ENCODE measurements around the gene GINS3.

The GINS3 gene

GRCh38 chr16:58366247-58367031 lies 25.8 kb upstream of the GINS3 start:
- Histone ChIP-seq H3K36me3 (ENCODE audit: control insufficient read depth, insufficient read depth, low read length, severe bottlenecking) (no peaks in the 10 kb centered on the region), H3K27me3 (replicated peaks; ENCODE audit: control insufficient read depth, insufficient read depth, low read length) (peaks cover 4% of the 10 kb centered on the region), H3K4me3 (ENCODE audit: low read length) (no peak overlapping the region), H3K9me3 (ENCODE audit: control insufficient read depth, low read length) (peaks cover under 1% of the 10 kb centered on the region), H3K9ac (ENCODE audit: low read length) (no peak overlapping the region), H3K4me1 (ENCODE audit: control insufficient read depth, insufficient read depth, low read length) (peaks cover 3% of the 10 kb centered on the region)
- no peak for DNase-seq (ENCODE audit: low read depth)

GRCh38 chr16:58367252-58367651 lies 25.0 kb upstream of the GINS3 start:
- Histone ChIP-seq H3K4me1 (ENCODE audit: control insufficient read depth, insufficient read depth, low read length) (peaks cover 2% of the 10 kb centered on the region), H3K4me3 (ENCODE audit: low read length) (no peak overlapping the region), H3K9me3 (ENCODE audit: control insufficient read depth, low read length) (peaks cover 8% of the 10 kb centered on the region), H3K36me3 (ENCODE audit: control insufficient read depth, insufficient read depth, low read length, severe bottlenecking) (no peaks in the 10 kb centered on the region), H3K9ac (ENCODE audit: low read length) (no peak overlapping the region), H3K27me3 (replicated peaks; ENCODE audit: control insufficient read depth, insufficient read depth, low read length) (peaks cover 4% of the 10 kb centered on the region)
- DNase-seq (ENCODE audit: low read depth), result no peak

- Histone ChIP-seq H3K9me3 (ENCODE audit: control insufficient read depth, low read length) (peaks cover 8% of the 10 kb centered on the region), H3K4me1 (ENCODE audit: control insufficient read depth, insufficient read depth, low read length) (no peaks in the 10 kb centered on the region), H3K4me3 (ENCODE audit: low read length) (no peak overlapping the region), H3K36me3 (ENCODE audit: control insufficient read depth, insufficient read depth, low read length, severe bottlenecking) (no peaks in the 10 kb centered on the region), H3K9ac (ENCODE audit: low read length) (no peak overlapping the region), H3K27me3 (replicated peaks; ENCODE audit: control insufficient read depth, insufficient read depth, low read length) (peaks cover 4% of the 10 kb centered on the region)
- DNase-seq (ENCODE audit: low read depth), result no peak
Observed at GRCh38 chr16:58371841-58372240, 20.4 kb upstream of the GINS3 start.

GRCh38 chr16:58375386-58375785 lies 16.9 kb upstream of the GINS3 start:
- no peaks in the 10 kb centered on the region for H3K36me3 ChIP-seq (ENCODE audit: control insufficient read depth, insufficient read depth, low read length, severe bottlenecking)

GRCh38 chr16:58377932-58378331 lies 14.3 kb upstream of the GINS3 start:
- peak; percentile 15 for DNase-seq (ENCODE audit: low read depth)
- H3K9ac ChIP-seq (ENCODE audit: low read length), result no peak overlapping the region
- H3K36me3 ChIP-seq (ENCODE audit: control insufficient read depth, insufficient read depth, low read length, severe bottlenecking), result no peaks in the 10 kb centered on the region
- no peaks in the 10 kb centered on the region for H3K27me3 ChIP-seq (replicated peaks; ENCODE audit: control insufficient read depth, insufficient read depth, low read length)
- no peaks in the 10 kb centered on the region for H3K9me3 ChIP-seq (ENCODE audit: control insufficient read depth, low read length)
- H3K4me3 ChIP-seq (ENCODE audit: low read length), result no peak overlapping the region
- peaks cover 3% of the 10 kb centered on the region for H3K4me1 ChIP-seq (ENCODE audit: control insufficient read depth, insufficient read depth, low read length)

More at GRCh38 chr16:58375386-58375785, 16.9 kb upstream of the GINS3 start:
- Histone ChIP-seq H3K9ac (ENCODE audit: low read length) (no peak overlapping the region), H3K9me3 (ENCODE audit: control insufficient read depth, low read length) (peaks cover 8% of the 10 kb centered on the region), H3K27me3 (replicated peaks; ENCODE audit: control insufficient read depth, insufficient read depth, low read length) (no peaks in the 10 kb centered on the region), H3K4me1 (ENCODE audit: control insufficient read depth, insufficient read depth, low read length) (peaks cover 3% of the 10 kb centered on the region), H3K4me3 (ENCODE audit: low read length) (no peak overlapping the region)
- no peak for DNase-seq (ENCODE audit: low read depth)

GRCh38 chr16:58378401-58378800 lies 13.9 kb upstream of the GINS3 start:
- Histone ChIP-seq H3K9ac (ENCODE audit: low read length) (no peak overlapping the region), H3K36me3 (ENCODE audit: control insufficient read depth, insufficient read depth, low read length, severe bottlenecking) (no peaks in the 10 kb centered on the region), H3K4me1 (ENCODE audit: control insufficient read depth, insufficient read depth, low read length) (peaks cover 3% of the 10 kb centered on the region), H3K9me3 (ENCODE audit: control insufficient read depth, low read length) (no peaks in the 10 kb centered on the region), H3K27me3 (replicated peaks; ENCODE audit: control insufficient read depth, insufficient read depth, low read length) (no peaks in the 10 kb centered on the region), H3K4me3 (ENCODE audit: low read length) (no peak overlapping the region)
- no peak for DNase-seq (ENCODE audit: low read depth)

- Histone ChIP-seq H3K27me3 (replicated peaks; ENCODE audit: control insufficient read depth, insufficient read depth, low read length) (no peaks in the 10 kb centered on the region), H3K4me3 (ENCODE audit: low read length) (no peak overlapping the region), H3K9ac (ENCODE audit: low read length) (no peak overlapping the region), H3K36me3 (ENCODE audit: control insufficient read depth, insufficient read depth, low read length, severe bottlenecking) (no peaks in the 10 kb centered on the region), H3K4me1 (ENCODE audit: control insufficient read depth, insufficient read depth, low read length) (peaks cover 3% of the 10 kb centered on the region), H3K9me3 (ENCODE audit: control insufficient read depth, low read length) (no peaks in the 10 kb centered on the region)
- DNase-seq (ENCODE audit: low read depth), result no peak
Observed at GRCh38 chr16:58379736-58380135, 12.5 kb upstream of the GINS3 start.

GRCh38 chr16:58381661-58382060 lies 10.6 kb upstream of the GINS3 start:
- H3K4me1 ChIP-seq (ENCODE audit: control insufficient read depth, insufficient read depth, low read length), result peaks cover 3% of the 10 kb centered on the region

GRCh38 chr16:58384437-58385055 lies 7.7 kb upstream of the GINS3 start:
- H3K36me3 ChIP-seq (ENCODE audit: control insufficient read depth, insufficient read depth, low read length, severe bottlenecking), result no peaks in the 10 kb centered on the region
- H3K4me1 ChIP-seq (ENCODE audit: control insufficient read depth, insufficient read depth, low read length), result no peaks in the 10 kb centered on the region
- DNase-seq (ENCODE audit: low read depth), result no peak
- H3K9ac ChIP-seq (ENCODE audit: low read length), result no peak overlapping the region
- no peaks in the 10 kb centered on the region for H3K9me3 ChIP-seq (ENCODE audit: control insufficient read depth, low read length)
- no peaks in the 10 kb centered on the region for H3K27me3 ChIP-seq (replicated peaks; ENCODE audit: control insufficient read depth, insufficient read depth, low read length)
- H3K4me3 ChIP-seq (ENCODE audit: low read length), result no peak overlapping the region

More at GRCh38 chr16:58381661-58382060, 10.6 kb upstream of the GINS3 start:
- Histone ChIP-seq H3K9ac (ENCODE audit: low read length) (no peak overlapping the region), H3K27me3 (replicated peaks; ENCODE audit: control insufficient read depth, insufficient read depth, low read length) (no peaks in the 10 kb centered on the region), H3K9me3 (ENCODE audit: control insufficient read depth, low read length) (no peaks in the 10 kb centered on the region), H3K4me3 (ENCODE audit: low read length) (no peak overlapping the region), H3K36me3 (ENCODE audit: control insufficient read depth, insufficient read depth, low read length, severe bottlenecking) (no peaks in the 10 kb centered on the region)
- DNase-seq (ENCODE audit: low read depth), result no peak

- Histone ChIP-seq H3K4me1 (ENCODE audit: control insufficient read depth, insufficient read depth, low read length) (no peaks in the 10 kb centered on the region), H3K27me3 (replicated peaks; ENCODE audit: control insufficient read depth, insufficient read depth, low read length) (no peaks in the 10 kb centered on the region), H3K9ac (ENCODE audit: low read length) (no peak overlapping the region), H3K4me3 (ENCODE audit: low read length) (no peak overlapping the region), H3K9me3 (ENCODE audit: control insufficient read depth, low read length) (no peaks in the 10 kb centered on the region), H3K36me3 (ENCODE audit: control insufficient read depth, insufficient read depth, low read length, severe bottlenecking) (no peaks in the 10 kb centered on the region)
- no peak for DNase-seq (ENCODE audit: low read depth)
Observed at GRCh38 chr16:58385218-58385773, 7.0 kb upstream of the GINS3 start.

GRCh38 chr16:58389724-58390123 lies 2.5 kb upstream of the GINS3 start:
- Histone ChIP-seq H3K4me3 (ENCODE audit: low read length) (no peak overlapping the region), H3K27me3 (replicated peaks; ENCODE audit: control insufficient read depth, insufficient read depth, low read length) (no peaks in the 10 kb centered on the region), H3K9ac (ENCODE audit: low read length) (no peak overlapping the region), H3K9me3 (ENCODE audit: control insufficient read depth, low read length) (no peaks in the 10 kb centered on the region), H3K36me3 (ENCODE audit: control insufficient read depth, insufficient read depth, low read length, severe bottlenecking) (no peaks in the 10 kb centered on the region), H3K4me1 (ENCODE audit: control insufficient read depth, insufficient read depth, low read length) (peaks cover 5% of the 10 kb centered on the region)
- no peak for DNase-seq (ENCODE audit: low read depth)
